Measurements from ENCODE around the gene CGNL1. TPM values are rescaled to one million over a fixed set of nuclear protein-coding genes. Genes with fewer than 3 reads are reported as not detected.

Gene CGNL1
- polyA plus RNA-seq, 1 of the 3 experiments (the other 2 are of a cell fraction), result 0.23 TPM

GRCh38 chr15:57565311-57565710, 189.0 kb downstream of the CGNL1 start:
- H3K4me1 ChIP-seq (ENCODE audit: control insufficient read depth in 1 of 2, insufficient read depth in 2 of 2, low read depth in 1 of 2, low read length in 1 of 2), result peaks cover 0 to 12% of the 10 kb centered on the region in 2 experiments; a peak in 1 of 4 replicates
- H3K9ac ChIP-seq, result no peak overlapping the region
- no peak for DNase-seq
- no peaks in the 10 kb centered on the region for H3K27me3 ChIP-seq (ENCODE audit: insufficient read depth)
- ChIA-PET POLR2A (no interaction called here), CTCF (interaction anchor here (1.2 to 1.5 kb wide), 3 partner anchors 9 to 23 kb away, joined by 3 to 5 read pairs (median 3); no protein-coding TSS in a partner anchor)
- H3K36me3 ChIP-seq (replicated peaks in 1 of 2; ENCODE audit: control insufficient read depth in 1 of 2, insufficient read depth in 2 of 2, low read length in 1 of 2), result no peaks in the 10 kb centered on the region
- H4K20me1 ChIP-seq (ENCODE audit: insufficient read depth), result no peaks in the 10 kb centered on the region
- no peaks in the 10 kb centered on the region for H3F3A ChIP-seq (replicated peaks; ENCODE audit: insufficient read depth)
- H3K4me2 ChIP-seq, result no peak overlapping the region
- TF ChIP-seq RAD21 (IDR thresholded peaks at IDR 0.05; ENCODE audit: low read length) (no peak), GATA2 (CRISPR knock-in tag; IDR thresholded peaks at IDR 0.05) (no peak), FOXM1 (IDR thresholded peaks at IDR 0.05; ENCODE audit: low read depth) (no peak), USF1 (IDR thresholded peaks at IDR 0.05; ENCODE audit: borderline replicate concordance, low read depth) (no peak), RFX5 (IDR thresholded peaks at IDR 0.05; ENCODE audit: low read length) (no peak), TCF12 (IDR thresholded peaks at IDR 0.05) (no peak), ZBTB33 (IDR thresholded peaks at IDR 0.05; ENCODE audit: borderline replicate concordance, low read depth) (no peak), EP300 (IDR thresholded peaks at IDR 0.05; ENCODE audit: borderline replicate concordance in 1 of 2, low read depth in 1 of 2, low read length in 1 of 2) (no peak), FOSL2 (IDR thresholded peaks at IDR 0.05; ENCODE audit: borderline replicate concordance, low read depth) (no peak), EZH2phosphoT487 (IDR thresholded peaks at IDR 0.05; ENCODE audit: borderline replicate concordance, low read depth) (no peak), JUND (IDR thresholded peaks at IDR 0.05) (no peak), RXRA (IDR thresholded peaks at IDR 0.05; ENCODE audit: borderline replicate concordance, low read depth) (no peak), IRF3 (IDR thresholded peaks at IDR 0.05; ENCODE audit: low read depth, low read length) (no peak), NFIC (IDR thresholded peaks at IDR 0.05; ENCODE audit: borderline replicate concordance) (no peak), ELF1 (IDR thresholded peaks at IDR 0.05) (no peak), SIN3A (IDR thresholded peaks at IDR 0.05; ENCODE audit: borderline replicate concordance, low read depth, low read length) (no peak), POLR2AphosphoS5 (IDR thresholded peaks at IDR 0.05; ENCODE audit: low read depth, low read length) (no peak), MAX (IDR thresholded peaks at IDR 0.05; ENCODE audit: low read depth) (no peak), CHD2 (IDR thresholded peaks at IDR 0.05; ENCODE audit: low read length, partially characterized antibody) (no peak)
- no peaks in the 10 kb centered on the region for H3K79me2 ChIP-seq (ENCODE audit: insufficient read depth)
- H3K9me3 ChIP-seq, result no peaks in the 10 kb centered on the region
- no peak overlapping the region for H3K4me3 ChIP-seq (ENCODE audit: low read depth in 2 of 2, low read length in 1 of 2)
- WGBS (ENCODE audit: low lambda C conversion rate), result 57% methylated on average over 10 of the region's 10 CpGs
- no peaks in the 10 kb centered on the region for H3K9me2 ChIP-seq
- no peak overlapping the region for H2AFZ ChIP-seq (ENCODE audit: low read depth)
- H3K27ac ChIP-seq (ENCODE audit: low read depth in 2 of 2, low read length in 1 of 2), result no peak overlapping the region
